GM21576 (cell line): ENCODE data around the gene GOLGA2.

Source experiments
- ATAC-seq: cut with Tn5 transposase; IDR thresholded peaks from one replicate; pipeline ENCODE4 v1.9.1; 2021; ENCODE audit warnings: mild to moderate bottlenecking, moderate library complexity; ENCODE audit not compliant: unreplicated experiment

Gene GOLGA2

DNA sequence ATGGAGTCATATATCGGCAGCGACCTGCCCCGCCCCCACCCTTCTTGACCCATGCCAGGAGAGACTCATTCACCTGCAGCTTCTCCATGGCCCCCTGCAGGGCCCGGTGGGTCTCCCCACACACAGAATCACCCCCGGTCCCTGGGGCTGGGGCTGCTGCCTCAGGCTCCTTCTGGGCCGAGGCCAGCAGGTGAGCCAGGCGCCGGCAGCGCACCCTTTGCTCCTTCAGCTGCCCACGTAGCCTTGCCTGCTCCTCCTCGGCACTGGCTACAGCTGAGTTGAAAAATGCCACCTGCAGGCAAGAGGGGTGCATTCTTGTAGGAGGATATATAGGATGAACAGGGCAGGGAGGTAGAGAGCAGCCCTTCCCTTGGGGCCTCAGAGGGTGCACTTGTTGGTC lies 17.9 kb downstream of the GOLGA2 start:
- ATAC-seq = no peak

DNA sequence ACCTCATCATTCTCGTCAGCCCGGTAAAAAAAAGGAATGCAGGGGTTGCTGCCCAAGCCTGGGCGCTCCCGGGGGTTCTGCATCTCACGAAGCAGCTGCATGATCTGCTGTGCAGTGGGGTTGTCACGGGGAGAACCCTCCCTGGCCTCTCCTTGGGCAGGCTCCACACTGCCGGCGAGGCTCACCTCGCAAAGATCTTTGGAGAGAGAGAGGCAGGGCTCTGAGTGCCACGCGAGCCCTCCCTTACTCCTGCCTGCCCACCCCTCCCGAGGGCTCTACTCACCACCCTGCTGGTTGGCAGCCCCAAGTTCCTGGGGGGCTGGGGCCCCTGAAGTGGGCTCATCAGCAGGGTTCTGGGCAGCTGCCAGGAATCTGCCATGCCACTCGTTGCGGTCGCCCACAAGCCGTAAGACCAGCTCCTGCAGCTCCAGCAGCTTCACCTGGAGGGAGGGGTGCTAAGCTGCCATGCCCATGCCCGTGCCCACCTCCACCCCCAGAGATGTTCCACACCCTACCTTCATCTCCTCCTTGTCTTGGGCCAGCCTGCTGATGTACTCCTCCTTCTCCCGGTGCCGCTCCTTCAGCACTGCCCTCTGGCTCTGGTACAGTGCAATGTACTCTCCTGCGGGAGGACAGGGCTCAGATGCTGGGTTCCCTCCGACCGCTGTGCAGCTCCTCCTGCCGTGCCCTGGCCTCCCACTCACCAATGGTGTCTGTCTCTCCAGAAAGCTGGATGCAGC lies 18.6 kb downstream of the GOLGA2 start:
- ATAC-seq = no peak

DNA sequence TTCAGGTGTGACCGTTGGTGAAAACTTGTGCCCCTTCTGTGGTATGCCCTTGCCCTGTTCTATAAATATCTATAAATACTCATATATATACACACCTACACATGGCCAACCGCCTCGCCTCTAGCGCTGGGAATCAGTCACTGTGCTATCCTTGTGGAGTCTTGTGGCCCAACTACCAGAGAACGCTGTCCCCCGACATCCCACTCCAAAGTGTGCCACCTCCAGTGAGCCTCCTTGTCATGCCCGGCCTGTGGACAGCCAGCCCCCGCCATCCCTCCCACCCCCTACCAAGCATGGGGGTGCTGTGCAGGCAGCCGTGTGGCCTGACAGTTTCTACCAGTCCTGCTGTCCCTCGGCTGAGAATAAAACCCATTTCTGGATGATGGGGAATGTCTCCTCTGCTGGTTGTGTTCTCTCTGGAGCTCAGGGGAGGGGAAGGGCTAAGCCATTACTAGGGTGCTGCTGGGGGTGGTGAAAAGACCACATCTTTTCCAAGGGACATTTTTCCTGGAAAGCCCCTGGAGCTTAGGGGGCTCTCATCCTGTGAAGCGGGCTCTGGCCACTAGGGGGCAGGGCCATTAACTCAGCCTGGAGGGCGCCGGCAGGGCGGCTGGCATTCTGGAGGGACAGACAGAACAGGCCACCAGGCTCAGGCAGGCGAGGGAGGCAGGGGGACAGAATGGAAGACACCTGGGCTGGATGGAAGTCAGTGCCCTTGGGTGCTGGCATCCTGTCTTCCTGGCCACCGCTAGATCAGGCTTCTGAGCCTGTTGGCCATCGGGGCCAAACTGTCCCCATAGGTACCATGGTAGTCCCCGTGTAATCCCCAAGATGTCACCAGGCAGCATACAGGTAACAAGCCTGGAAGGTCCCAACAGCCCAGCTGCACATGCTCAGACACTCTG lies 20.7 kb downstream of the GOLGA2 start:
- no peak for ATAC-seq

DNA sequence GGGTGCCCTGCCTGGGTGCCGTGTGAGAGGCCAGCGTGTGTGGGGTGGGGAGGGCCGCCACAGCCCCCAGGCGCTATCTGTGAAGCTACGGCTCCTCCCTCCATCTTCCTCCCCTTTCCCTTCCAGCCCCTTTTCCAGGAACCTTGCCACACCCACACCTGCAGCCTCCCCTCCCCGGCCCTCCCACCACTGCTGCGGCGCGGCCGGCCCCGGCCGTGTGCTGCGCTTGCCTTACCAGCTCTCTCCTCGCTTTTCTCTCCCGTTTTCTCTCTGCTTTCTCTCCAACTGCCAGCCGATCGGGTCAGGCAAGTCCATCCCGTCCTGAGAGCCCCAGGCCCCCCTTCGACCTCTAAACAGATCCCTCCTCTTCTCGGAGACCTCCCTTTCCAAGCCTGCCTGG lies 21.4 kb downstream of the GOLGA2 start:
- ATAC-seq = no peak

DNA sequence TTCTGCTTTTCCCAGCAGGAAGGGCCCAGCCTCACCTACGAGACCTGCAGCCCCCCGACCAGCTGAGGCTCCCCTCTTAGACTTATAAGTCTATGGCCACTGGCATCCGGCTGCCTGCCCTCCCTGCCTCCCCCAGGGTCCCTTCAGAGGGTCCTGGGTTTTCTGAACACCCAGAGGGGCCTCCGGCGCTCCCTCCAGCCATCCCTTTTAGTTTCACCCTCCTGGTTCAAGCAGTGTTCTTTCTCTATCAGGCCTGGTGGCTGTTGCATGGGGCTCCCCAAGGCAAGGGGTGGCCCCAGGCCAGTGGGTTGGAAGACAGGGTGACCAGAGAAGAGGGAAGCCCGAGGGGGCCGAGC lies 21.8 kb downstream of the GOLGA2 start:
- ATAC-seq = no peak

DNA sequence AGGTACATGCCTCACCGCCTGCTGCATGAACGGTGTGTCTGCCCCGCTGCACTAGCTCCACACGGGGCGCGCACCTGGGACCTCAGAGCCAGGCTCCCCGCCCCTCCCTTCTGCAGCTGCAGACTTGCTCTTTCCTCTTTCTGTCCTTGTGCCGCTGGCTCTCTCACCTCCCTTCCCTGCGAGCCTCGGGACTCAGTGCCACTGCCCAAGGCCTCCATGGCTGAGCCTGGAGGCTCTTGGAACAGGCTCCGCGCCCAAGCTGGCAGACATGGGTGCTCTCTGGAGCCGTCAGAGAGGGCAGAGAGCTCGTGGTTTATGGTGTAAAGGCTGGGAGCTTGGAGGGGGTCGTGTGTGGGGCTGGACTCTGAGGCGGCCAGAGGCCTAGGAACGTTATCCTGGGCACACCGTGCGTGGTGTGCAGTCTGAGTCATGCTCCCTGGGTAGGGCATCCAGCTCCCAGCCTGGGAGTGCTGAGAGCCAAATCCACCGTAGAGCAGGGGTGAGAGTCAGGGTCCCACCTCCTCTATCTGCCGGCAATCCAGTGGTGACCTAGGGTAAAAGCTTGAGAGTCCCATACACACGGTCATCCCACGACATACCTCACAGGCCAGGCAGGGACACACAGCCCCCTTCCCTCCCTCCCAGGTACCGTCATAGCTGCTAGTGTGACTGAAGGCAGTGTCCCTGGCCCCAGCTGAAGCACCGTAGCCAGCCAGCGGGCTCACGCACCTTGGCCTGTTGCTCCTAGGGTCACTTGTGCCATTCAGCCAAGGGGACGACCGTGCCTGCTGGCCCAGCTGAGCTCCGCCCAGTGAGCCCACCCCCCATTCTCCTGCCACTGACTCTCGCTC lies 22.4 kb downstream of the GOLGA2 start:
- no peak for ATAC-seq

DNA sequence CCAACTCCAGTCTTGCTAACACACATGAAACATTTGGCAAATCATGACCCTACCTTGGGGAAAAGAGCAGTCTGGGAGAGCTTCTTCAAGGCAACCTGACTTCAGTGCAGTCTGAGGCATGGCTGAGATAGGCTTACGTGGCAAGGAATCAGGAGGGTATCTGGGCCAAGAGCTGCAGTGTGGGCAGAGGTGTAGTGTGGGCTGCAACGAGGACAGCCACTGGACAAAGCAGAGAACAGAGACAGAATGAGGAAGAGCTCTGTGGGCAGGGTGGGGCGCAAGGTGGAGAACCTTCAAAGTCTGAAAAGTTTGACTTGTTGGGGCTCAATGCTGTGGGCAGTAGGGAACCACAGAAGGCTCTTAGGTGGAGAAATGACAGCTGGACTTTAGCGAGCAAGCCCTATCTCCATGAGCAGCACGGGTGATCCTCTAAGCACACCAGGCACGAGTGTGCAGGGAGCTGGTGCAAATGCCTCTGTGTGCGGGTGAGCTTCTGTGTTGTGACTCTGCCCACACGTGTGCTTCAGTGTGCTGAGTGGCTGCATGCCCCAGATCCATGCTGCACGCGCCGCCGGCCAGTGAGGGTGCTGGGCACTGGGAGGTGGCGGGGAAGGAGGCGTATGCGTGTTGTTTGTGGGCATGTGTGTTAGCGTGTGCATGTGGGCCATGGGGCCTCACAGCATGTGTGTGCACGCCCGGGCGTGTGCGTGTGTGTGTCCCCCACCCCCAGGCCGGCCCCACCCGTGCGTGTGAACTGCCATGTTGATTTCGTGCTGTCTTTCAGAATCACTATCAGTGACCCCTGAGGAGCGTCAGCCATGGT lies 23.3 kb downstream of the GOLGA2 start:
- ATAC-seq = no peak

DNA sequence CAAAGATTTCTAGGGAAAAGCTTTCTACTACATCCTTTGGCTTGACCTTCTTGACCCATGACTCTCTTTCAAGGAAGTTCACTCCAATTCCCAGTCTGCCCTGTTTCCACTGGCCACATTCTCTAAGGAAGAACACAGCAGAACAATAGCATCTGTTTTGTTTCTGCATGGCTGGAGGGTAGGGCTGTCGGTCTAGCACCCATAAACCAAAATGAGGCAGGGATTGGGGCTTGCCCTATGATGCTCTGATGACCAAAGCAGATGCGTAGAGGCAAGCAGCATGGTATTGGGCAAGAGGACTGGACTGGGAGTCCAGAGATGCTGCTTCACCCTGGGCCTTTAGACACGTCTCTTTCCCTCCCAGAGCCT lies 24.1 kb downstream of the GOLGA2 start:
- ATAC-seq = no peak

DNA sequence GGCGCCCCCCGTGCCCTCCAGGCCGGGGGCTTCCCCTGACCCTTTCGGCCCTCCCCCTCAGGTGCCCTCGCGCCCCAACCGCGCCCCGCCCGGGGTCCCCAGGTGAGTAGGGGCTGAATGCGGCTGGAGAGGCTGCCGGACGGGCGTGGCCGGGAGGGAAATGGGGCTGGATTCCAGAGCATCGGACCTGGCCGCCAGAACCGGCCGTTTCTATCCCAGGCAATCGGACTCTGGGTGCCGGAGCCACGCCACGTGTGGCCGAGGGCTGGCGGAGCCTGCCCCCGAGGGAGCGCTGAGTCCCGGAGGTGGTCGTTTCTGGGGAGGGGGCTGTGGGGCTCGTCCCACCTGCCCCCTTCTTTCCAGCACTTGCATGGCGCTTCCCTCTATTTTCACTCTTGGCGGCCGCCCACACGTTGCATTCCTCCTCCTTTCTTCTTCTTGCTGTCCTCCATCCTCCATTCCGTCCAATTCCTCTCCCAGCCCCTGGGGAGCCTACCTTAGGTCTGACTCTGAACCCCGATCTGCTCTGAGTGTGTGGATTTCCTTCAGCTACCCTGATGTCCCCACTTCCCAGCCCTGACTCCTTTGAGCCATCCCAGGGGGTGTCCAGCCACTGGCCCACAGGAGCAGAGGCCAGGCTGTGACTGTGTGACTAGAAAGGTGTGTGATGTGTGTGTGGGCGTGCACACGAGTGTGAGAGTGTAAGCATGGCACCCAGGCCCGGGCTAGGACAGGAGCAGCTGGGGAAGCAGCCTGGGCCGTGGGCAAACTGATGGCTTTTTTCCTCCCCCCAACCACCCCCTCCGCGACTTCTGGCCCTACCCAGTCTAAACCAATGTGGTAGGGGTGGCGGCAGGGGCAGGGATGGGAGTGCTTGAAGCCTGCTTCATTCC lies 24.7 kb downstream of the GOLGA2 start:
- ATAC-seq = no peak

DNA sequence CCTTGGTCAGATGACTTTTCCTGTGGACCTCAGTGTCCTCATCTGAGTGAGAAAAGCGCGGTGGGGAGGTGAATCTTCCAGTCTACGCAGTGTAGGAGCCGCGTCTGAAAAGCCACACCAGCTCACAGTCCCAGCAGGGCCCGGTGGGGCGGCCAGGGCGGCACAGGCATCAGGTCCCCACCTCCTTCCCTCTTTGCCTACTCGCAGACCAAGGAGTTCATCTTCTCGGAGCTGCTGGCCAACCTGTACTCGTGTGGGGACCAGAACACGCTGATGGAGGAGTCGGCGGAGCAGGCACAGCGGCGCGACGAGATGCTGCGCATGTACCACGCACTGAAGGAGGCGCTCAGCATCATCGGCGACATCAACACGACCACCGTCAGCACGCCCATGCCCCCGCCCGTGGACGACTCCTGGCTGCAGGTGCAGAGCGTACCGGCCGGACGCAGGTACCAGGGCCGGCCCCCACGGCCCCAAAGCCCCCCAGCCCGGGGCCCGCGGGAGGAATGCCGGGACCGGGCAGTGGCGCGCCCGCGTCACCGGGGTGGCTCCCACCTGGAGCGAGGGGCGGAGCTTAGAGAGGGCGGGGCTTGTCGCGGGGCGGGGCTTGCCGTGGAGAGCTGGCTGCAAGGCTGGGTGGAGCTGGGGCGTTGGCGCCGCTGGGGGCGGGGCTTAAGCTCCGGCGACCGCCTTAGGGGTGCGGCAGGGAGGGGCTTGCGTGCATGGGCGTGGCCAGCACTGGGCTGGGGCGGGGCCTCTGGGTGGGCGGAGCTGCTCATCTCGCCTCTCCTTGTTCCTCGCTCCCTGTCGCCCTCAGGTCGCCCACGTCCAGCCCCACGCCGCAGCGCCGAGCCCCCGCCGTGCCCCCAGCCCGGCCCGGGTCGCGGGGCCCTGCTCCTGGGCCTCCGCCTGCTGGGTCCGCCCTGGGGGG lies 25.6 kb downstream of the GOLGA2 start:
- ATAC-seq = peak; percentile 85

DNA sequence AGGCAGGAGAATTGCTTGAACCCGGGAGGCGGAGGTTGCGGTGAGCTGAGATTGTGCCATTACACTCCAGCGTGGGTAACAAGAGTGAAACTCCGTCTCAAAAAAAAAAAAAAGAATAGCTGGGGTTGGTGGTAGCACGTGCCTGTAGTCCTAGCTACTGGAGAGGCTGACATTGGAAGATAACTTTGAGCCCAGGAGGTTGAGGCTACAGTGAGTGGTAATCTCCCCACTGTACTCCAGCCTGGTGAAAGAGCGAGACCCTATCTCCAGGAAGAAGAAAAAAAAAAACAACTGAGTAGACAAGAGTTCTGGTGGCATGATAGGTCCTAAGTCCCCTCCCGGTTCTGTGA lies 26.3 kb downstream of the GOLGA2 start:
- no peak for ATAC-seq

DNA sequence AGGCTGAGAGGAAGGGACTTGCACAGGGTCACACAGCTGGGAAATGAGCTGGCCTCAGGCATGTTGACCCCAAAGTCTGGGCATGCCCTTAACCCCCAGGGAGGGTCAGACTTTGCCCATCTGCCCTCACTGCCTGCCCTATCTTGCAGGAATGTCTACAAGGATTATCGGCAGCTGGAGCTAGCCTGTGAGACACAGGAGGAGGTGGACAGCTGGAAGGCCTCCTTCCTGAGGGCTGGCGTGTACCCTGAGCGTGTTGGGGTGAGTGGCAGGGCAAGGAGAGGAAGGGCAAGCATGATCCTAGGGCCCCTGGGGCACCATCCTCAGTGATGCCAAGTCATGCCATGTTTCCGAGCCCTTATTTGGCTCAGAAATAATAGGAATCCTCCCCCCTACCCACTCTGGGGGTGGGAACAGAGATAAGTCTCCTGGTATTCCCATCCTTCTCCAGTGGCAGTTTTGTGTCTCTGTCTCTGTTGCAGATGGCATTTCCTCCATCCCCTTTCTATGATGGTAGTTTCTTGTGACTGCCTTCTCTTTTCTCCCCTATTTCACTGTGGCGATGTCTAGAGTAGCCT lies 28.5 kb downstream of the GOLGA2 start:
- ATAC-seq = no peak

DNA sequence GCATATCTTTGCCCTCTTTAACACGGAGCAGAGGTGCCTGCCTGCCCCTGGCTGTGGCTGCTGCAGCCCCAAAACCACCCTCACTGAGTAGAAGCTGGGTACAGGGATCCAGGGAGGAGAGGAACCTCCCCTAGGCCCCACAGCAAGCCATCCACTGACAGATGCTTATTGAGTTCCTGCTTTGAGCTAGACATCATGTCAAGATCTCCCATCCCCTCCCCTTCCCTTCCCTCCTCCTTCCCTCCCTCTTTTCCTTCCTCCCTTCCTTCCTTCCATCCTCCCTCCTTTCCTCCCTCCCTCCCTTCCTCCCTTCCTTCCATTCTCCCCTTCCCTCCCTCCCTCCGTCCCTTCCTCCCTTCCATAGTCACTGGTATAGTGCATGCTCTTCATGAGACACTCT lies 29.3 kb downstream of the GOLGA2 start:
- ATAC-seq = no peak

DNA sequence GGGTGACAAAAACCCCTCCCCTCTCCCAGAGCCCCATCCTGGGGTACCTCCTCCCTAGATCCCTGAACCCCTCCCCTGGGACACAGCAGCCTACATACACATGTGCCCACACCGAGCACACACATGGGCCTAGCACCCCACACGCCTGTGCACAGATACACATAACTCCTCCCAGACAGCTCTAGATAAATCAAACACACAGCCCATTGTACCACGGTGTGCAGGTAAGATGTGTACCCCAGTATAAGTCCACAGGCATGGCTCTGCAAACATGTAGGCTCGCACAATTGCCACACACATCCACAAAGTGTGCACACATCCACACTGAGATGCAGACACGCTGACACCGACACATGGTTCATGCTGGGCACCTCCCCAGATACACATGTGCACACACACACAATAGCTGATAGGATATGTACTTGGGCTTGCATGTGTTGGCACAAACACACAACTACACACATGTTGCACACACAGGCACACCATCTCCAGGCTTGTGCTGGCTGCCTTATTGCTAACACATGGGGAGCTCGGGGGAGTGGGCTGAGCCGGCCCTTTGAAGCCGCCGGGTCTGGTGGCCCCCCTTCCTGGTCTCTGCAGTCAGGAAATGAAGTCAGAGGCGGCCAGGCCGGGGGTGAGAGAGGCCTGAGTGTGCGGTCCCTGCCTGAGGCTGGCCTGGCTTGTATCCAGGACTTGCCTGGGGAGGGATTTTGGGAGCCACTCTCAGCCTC lies 30.2 kb downstream of the GOLGA2 start:
- no peak for ATAC-seq

DNA sequence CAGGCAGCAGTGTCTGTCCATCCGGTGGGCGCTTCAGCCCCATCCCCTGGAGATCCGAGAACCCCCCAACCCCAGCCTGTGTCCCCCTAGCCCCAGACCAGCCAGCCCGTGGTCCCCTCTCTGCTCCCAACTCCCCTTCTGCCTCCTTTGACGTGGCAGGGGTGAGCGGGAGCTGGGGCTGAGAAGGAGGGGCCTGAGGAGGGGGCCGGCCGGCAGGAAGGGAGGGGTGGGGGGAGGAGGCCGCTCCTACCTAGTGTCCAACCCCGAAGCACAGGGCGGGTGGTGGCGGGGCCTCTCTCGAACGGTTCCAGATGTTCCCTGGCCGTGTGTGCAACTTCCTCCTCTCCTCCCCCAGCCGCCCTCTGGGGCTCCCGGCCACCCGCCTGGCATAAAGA lies 31.0 kb downstream of the GOLGA2 start:
- no peak for ATAC-seq

DNA sequence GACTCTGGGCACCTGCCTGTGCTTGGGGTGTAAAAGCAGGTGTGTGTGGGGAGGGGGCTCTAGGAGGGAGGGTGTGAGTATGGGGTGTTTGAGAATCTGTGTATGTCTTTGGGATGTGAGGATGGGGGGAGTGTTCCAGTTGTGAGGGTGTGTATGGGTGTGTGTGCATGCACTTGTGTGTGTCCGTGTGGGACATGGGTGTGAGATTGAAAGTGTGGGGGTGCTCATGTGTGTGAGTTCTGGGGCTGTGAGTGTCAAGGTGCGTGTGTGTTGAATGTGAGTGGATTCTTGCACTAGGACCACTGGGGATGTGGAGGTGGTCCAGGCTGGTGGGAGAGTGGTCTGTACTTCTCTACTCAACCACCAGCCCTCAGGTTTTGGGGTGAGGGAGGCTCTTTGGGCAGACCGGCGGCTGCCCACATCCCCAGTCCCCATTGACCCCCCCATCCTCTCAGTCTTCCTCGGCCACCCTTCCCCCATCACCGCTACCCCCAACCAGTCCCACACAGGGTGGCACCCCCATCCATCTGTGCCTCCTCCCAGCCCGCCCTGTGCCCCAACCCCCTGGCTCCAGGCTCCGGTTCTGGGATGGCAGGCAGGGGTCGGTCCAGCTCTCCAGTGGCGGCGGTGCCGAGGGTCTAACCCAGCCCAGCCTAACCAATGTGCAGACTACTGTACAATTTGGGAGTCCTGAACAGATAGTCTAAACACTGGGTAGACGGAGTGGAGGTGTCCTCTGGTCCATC lies 31.5 kb downstream of the GOLGA2 start:
- ATAC-seq = no peak
